NCI-H345 treated with DMSO at 0.1 percent for 48 hours (cell line): ENCODE measurements around the gene IGFLR1.

ENCODE experiments used
- DNase-seq: peaks from one replicate; lab custom pipeline; 2025; ENCODE audit not compliant: unreplicated experiment; lab: John Stamatoyannopoulos, UW

IGFLR1 gene

GRCh38 chr19:35756377-35757230, 14.4 kb upstream of the IGFLR1 start, which contains the start of gene HSPB6:
Gene HSPB6, minus strand, starts transcription at chr19:35757029. Its CDS starts 21 bp downstream, at chr19:35757008.
- DNase-seq, result no peak

- no peak for DNase-seq
Observed at GRCh38 chr19:35755550-35756376, 13.5 kb upstream of the IGFLR1 start.

- no peak for DNase-seq
Observed at GRCh38 chr19:35755131-35755549, 12.9 kb upstream of the IGFLR1 start.

- DNase-seq, result no peak
Observed at GRCh38 chr19:35754370-35755130, 12.3 kb upstream of the IGFLR1 start.

GRCh38 chr19:35753634-35754369, 11.6 kb upstream of the IGFLR1 start:
- no peak for DNase-seq

- DNase-seq, result no peak
Observed at GRCh38 chr19:35752746-35753350, 10.6 kb upstream of the IGFLR1 start.

GRCh38 chr19:35751839-35752745, 9.8 kb upstream of the IGFLR1 start:
- DNase-seq, result no peak

GRCh38 chr19:35750167-35750566, 7.9 kb upstream of the IGFLR1 start:
- DNase-seq, result no peak

- DNase-seq, result peak; percentile 100
Observed at GRCh38 chr19:35748106-35749020, 6.1 kb upstream of the IGFLR1 start, which contains the start of gene LIN37. Gene LIN37, plus strand, starts transcription at chr19:35748576. Its CDS starts 149 bp downstream, at chr19:35748725.

GRCh38 chr19:35746531-35746930, 4.3 kb upstream of the IGFLR1 start:
- no peak for DNase-seq

- no peak for DNase-seq
Observed at GRCh38 chr19:35746087-35746462, 3.8 kb upstream of the IGFLR1 start.

GRCh38 chr19:35745328-35746086, 3.3 kb upstream of the IGFLR1 start, which contains the start of the genes PSENEN and U2AF1L4:
Gene PSENEN, plus strand, starts transcription at chr19:35745651. Its CDS starts 280 bp downstream, at chr19:35745931.
Gene U2AF1L4, minus strand, starts transcription at chr19:35745418. Its CDS starts 27 bp downstream, at chr19:35745391.
- peak; percentile 100 for DNase-seq

GRCh38 chr19:35744430-35745327, 2.4 kb upstream of the IGFLR1 start:
- DNase-seq, result peak; percentile 100

GRCh38 chr19:35743640-35744429, 1.6 kb upstream of the IGFLR1 start:
- DNase-seq, result no peak

- no peak for DNase-seq
Observed at GRCh38 chr19:35741203-35741515, 1.1 kb downstream of the IGFLR1 start.
